ENCODE results near the gene LNX1. TPM values are rescaled to one million over a fixed set of nuclear protein-coding genes. Genes with fewer than 3 reads are reported as not detected.

LNX1 gene
- total RNA-seq, 4 donors from 2014 or later = 4.8 to 12.6 (median 6.6) TPM

DNA sequence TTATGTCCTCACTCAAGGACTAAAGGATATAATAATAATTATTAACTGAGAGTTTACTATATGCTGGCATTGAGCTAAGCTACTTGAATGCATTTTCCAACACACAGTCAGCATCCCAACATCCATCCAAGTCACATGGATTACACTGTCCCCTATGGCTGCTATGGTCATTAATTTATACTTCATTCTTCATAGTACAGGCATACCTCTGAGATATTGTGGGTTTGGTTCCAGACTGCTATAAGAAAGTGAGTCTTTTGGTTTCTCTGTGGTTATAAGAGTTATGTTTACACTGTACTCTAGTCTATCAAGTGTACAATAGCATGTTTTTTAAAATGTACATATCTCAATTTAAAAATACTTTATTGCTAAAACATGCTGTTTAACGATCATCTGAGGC is 89.2 kb downstream of the LNX1 start:
- Histone ChIP-seq H3K4me3 (no peak overlapping the region), H3K27me3 (no peaks in the 10 kb centered on the region), H3K9me3 (no peaks in the 10 kb centered on the region), H3K4me1 (peaks cover 0 to 21% (median 1%) of the 10 kb centered on the region in 4 donors), H3K36me3 (no peaks in the 10 kb centered on the region), H3K27ac (no peak overlapping the region)
- TF ChIP-seq EP300 (IDR thresholded peaks at IDR 0.05) = no peak
- 90 to 94% methylated on average over 1 of the region's 1 CpG for WGBS, 2 donors
- no peak for DNase-seq (ENCODE audit: low spot score in 2 of 2)

DNA sequence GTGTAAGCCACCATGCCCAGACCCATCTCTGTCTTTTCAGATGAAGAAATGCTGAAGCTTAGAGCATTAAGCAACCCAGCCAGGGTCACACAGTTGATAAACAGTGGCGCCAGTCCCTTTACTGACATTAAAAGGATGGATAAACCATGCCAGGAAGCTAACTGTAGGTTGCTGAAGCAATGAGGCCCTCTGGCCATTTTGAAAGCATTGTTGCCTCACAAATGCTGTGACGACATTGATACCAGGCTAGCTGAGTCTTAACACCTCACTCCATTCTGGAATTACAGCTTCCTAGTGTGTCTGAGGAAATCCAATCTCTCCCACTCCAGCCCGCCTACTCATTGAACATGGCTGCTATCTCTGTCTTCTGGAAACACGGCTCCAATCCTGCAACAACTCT is 89.7 kb downstream of the LNX1 start:
- Histone ChIP-seq H3K4me1 (peaks cover 0 to 26% (median 0%) of the 10 kb centered on the region in 4 donors), H3K36me3 (no peaks in the 10 kb centered on the region), H3K27ac (no peak overlapping the region), H3K4me3 (no peak overlapping the region), H3K27me3 (no peaks in the 10 kb centered on the region), H3K9me3 (no peaks in the 10 kb centered on the region)
- WGBS, 2 donors = 93 to 99% methylated on average over 4 of the region's 4 CpGs
- TF ChIP-seq, protein P1, sequence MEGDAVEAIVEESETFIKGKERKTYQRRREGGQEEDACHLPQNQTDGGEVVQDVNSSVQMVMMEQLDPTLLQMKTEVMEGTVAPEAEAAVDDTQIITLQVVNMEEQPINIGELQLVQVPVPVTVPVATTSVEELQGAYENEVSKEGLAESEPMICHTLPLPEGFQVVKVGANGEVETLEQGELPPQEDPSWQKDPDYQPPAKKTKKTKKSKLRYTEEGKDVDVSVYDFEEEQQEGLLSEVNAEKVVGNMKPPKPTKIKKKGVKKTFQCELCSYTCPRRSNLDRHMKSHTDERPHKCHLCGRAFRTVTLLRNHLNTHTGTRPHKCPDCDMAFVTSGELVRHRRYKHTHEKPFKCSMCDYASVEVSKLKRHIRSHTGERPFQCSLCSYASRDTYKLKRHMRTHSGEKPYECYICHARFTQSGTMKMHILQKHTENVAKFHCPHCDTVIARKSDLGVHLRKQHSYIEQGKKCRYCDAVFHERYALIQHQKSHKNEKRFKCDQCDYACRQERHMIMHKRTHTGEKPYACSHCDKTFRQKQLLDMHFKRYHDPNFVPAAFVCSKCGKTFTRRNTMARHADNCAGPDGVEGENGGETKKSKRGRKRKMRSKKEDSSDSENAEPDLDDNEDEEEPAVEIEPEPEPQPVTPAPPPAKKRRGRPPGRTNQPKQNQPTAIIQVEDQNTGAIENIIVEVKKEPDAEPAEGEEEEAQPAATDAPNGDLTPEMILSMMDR (IDR thresholded peaks at IDR 0.05) = no peak
- TF ChIP-seq EP300 (IDR thresholded peaks at IDR 0.05) (no peak), POLR2A (IDR thresholded peaks at IDR 0.05) (no peak)
- DNase-seq (ENCODE audit: low spot score in 2 of 2) = no peak

DNA sequence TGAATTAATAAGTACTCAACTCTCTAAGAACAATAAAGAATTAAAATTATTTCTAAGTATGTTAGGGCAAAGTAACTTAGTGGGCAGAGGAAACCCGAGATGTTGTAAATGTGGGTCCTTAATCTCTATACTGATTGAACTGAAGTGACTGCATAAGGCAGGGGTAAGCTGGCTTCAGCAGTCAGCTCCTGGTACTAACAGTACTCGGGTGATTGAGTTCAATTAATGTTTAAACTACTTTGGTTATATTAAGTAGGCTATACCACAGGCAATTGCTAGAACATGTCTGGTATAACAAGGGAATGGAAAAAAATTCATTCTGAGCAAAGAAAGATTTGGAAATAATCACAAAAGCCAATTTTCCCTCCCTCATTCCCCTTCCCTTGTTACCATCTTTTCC is 90.7 kb downstream of the LNX1 start:
- WGBS, 2 donors = 94 to 95% methylated on average over 2 of the region's 2 CpGs
- no peaks in the 10 kb centered on the region for H3K9me3 ChIP-seq
- peaks cover 0 to 30% (median 0%) of the 10 kb centered on the region in 4 donors for H3K4me1 ChIP-seq
- H3K36me3 ChIP-seq = no peaks in the 10 kb centered on the region
- H3K27ac ChIP-seq = no peak overlapping the region
- DNase-seq (ENCODE audit: low spot score in 2 of 2) = no peak
- H3K4me3 ChIP-seq = no peak overlapping the region
- H3K27me3 ChIP-seq = no peaks in the 10 kb centered on the region
- TF ChIP-seq, protein P1 (IDR thresholded peaks at IDR 0.05) = no peak
- no peak for TF ChIP-seq POLR2A (IDR thresholded peaks at IDR 0.05)
- TF ChIP-seq EP300 (IDR thresholded peaks at IDR 0.05) = no peak

DNA sequence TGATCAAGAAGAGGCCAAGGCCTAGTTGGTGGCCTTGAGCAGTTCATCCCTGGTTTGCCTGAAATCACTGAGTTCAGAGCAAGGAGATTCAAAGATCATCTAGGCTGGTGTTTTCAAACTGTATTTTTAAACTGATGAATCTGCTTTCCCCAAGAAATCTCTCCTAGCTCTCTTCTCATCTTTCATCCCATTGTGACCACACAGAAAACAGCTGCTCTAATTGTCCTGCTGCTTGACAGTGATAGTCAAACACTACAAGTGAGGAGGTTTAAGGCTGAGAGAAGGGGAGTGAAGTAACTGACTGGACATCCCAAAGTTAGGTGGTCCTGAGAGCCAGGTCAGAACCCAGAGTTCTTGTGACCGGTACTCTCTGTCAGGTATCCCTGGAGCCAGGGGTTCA is 91.5 kb downstream of the LNX1 start:
- peak overlapping the region in 1 of 4 donors; percentile 16 for H3K27ac ChIP-seq
- H3K36me3 ChIP-seq = no peaks in the 10 kb centered on the region
- 78 to 100% methylated on average over 1 of the region's 1 CpG for WGBS, 2 donors
- H3K4me3 ChIP-seq = no peak overlapping the region
- H3K27me3 ChIP-seq = no peaks in the 10 kb centered on the region
- peaks cover 0 to 30% (median 0%) of the 10 kb centered on the region in 4 donors for H3K4me1 ChIP-seq
- TF ChIP-seq, protein P1 (IDR thresholded peaks at IDR 0.05) = no peak
- TF ChIP-seq EP300 (IDR thresholded peaks at IDR 0.05) (no peak), POLR2A (IDR thresholded peaks at IDR 0.05) (no peak)
- no peaks in the 10 kb centered on the region for H3K9me3 ChIP-seq
- no peak for DNase-seq (ENCODE audit: low spot score in 2 of 2)

DNA sequence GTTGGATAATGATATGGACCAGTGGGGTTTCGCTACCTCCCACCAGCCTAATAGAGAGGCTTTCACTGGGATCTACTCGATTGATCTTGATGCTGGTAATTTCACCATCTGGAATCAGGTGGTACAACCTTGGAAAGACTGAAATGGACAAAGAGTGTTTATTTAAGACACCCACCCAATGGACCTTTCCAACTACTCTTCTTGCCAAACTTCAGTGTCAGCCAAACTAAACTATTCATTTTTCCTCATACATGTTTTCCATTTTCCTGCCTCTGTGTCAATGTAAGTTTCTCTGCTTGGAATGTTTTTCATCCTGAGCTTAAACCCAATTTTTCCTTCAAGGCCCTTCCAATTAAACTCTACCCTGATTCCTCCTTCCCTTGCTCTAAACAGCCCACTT is 92.6 kb downstream of the LNX1 start:
- H3K4me1 ChIP-seq = peaks cover 0 to 30% (median 0%) of the 10 kb centered on the region in 4 donors
- WGBS, 2 donors = 79% methylated on average over 2 of the region's 2 CpGs

More for the DNA sequence above, 92.6 kb downstream of the LNX1 start:
- Histone ChIP-seq H3K27ac (peak overlapping the region in 2 of 4 donors; percentile 16 to 81), H3K27me3 (no peaks in the 10 kb centered on the region), H3K4me3 (no peak overlapping the region), H3K36me3 (no peaks in the 10 kb centered on the region), H3K9me3 (no peaks in the 10 kb centered on the region)
- no peak for DNase-seq (ENCODE audit: low spot score in 2 of 2)
- TF ChIP-seq, protein P1 (IDR thresholded peaks at IDR 0.05) = no peak
- no peak for TF ChIP-seq POLR2A (IDR thresholded peaks at IDR 0.05)
- no peak for TF ChIP-seq EP300 (IDR thresholded peaks at IDR 0.05)

All from tibial nerve (tissue), 4 donors.